ENCODE results near the gene XYLT1. TPM values are rescaled to one million over a fixed set of nuclear protein-coding genes. Genes with fewer than 3 reads are reported as not detected.

Gene XYLT1
- total RNA-seq, 1 experiment from 2014 or later = 13.0 TPM

DNA sequence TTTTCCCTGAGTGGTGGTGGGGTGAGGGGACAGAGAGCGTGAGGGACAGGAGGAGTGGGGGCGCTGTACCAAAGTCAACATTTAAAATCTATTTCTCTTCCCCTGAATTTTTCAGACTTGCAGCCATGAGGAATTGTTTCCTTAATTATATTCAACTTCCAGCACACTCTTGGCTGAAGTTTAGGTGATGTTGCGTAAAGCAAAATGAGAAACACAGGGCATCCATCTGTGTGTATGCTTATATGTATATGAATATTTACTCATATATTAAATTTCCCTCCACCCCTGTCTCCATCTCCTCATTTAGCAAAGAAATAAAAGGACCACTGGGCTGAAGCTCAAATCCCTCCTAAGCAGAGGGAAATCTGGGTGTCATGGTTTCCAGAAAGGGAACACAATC, 218.1 kb downstream of the XYLT1 start:
- no peak overlapping the region for H3K4me3 ChIP-seq
- no peak overlapping the region for H3K27ac ChIP-seq
- no peaks in the 10 kb centered on the region for H3K27me3 ChIP-seq (replicated peaks)
- no peaks in the 10 kb centered on the region; the same call in 1 of the 2 replicates for H3K36me3 ChIP-seq
- H3K4me1 ChIP-seq (replicated peaks) = no peaks in the 10 kb centered on the region
- no peaks in the 10 kb centered on the region for H3K9me3 ChIP-seq (replicated peaks)
- no peak for DNase-seq (ENCODE audit: low read depth in 1 of 2, low spot score in 2 of 2)

DNA sequence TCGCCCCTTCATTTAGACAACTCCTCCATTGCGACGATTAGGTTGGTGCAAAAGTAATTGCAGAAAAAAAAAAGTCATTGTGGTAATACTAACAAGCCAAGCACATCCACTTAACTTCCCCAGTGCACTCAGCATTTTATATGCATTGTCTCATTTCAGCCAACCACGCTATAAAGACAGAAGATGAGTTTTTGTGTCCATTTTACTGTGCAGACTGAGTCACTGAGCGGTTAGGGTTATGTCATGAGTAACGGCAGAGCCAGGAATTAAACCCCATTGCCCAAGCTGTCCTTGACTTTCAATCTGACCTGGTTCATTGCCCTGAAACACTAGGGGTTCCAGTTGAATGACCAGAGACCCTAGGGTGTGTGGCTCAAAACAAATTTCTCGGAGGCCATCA, 218.7 kb downstream of the XYLT1 start:
- no peak for DNase-seq (ENCODE audit: low read depth in 1 of 2, low spot score in 2 of 2)
- H3K4me1 ChIP-seq (replicated peaks) = no peaks in the 10 kb centered on the region
- no peaks in the 10 kb centered on the region for H3K9me3 ChIP-seq (replicated peaks)
- H3K27me3 ChIP-seq (replicated peaks) = no peaks in the 10 kb centered on the region
- H3K36me3 ChIP-seq = no peaks in the 10 kb centered on the region; the same call in 1 of the 2 replicates
- H3K27ac ChIP-seq = no peak overlapping the region
- H3K4me3 ChIP-seq = no peak overlapping the region

DNA sequence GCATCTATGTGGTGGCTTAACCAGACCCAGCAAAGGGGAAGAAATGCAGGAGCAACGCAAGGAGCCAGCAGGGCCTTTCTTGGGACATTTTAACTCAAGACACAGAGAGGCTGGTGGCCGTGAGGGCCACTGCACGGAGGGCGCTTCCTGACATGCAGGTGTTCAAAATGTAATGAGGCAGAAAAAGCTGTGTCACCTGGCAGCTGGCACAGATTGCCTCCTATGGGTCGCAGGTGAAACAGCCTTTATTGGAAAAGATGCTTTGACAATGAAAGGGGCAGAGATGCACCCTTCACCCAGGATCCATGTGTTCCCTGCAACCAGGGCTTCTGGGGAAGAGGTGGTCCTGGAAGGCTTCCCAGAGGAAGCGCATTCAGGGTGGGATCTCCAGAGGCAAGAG, 219.3 kb downstream of the XYLT1 start:
- no peaks in the 10 kb centered on the region for H3K9me3 ChIP-seq (replicated peaks)
- H3K4me1 ChIP-seq (replicated peaks) = no peaks in the 10 kb centered on the region
- no peak overlapping the region for H3K4me3 ChIP-seq
- no peak for DNase-seq (ENCODE audit: low read depth in 1 of 2, low spot score in 2 of 2)
- no peaks in the 10 kb centered on the region; the same call in 1 of the 2 replicates for H3K36me3 ChIP-seq
- H3K27me3 ChIP-seq (replicated peaks) = no peaks in the 10 kb centered on the region
- H3K27ac ChIP-seq = no peak overlapping the region

GRCh38 chr16:17246974-17247732, 223.6 kb downstream of the XYLT1 start:
- no peaks in the 10 kb centered on the region for H3K36me3 ChIP-seq
- H3K27me3 ChIP-seq (replicated peaks) = no peaks in the 10 kb centered on the region
- no peaks in the 10 kb centered on the region for H3K4me1 ChIP-seq (replicated peaks)
- DNase-seq (ENCODE audit: low read depth in 1 of 2, low spot score in 2 of 2) = no peak
- no peak overlapping the region for H3K4me3 ChIP-seq
- no peaks in the 10 kb centered on the region for H3K9me3 ChIP-seq (replicated peaks)
- H3K27ac ChIP-seq = no peak overlapping the region

DNA sequence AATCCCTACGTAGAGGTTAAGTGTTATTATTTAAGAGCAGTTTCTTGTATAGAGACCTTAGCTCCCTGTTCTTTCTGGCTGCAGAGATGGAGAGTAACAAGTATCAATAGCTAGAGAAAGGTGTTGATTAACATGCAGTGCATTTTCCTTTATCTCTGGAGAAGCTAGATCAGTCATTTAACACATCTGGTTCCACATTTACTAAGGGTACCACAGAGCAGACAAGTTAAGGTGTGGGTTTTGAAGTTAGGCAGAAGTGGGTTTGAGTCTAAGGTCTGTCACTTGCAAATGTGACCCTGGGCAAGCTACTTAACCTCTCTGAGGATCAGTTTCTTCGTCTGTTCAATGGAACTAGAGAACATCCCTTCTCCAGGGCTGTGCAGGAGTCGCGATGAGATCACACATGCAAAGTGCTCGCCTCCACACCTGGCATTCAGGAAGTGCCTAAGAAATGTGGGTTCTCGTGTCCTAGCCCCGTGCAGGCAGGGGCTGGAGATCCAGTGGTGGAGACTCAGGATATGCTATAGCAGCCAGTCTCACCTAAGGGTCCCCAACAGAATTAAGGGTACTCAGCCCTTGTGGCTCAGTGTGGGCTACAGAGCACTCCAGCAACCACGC, 224.4 kb downstream of the XYLT1 start:
- H3K4me1 ChIP-seq (replicated peaks) = no peaks in the 10 kb centered on the region
- no peaks in the 10 kb centered on the region for H3K9me3 ChIP-seq (replicated peaks)
- H3K4me3 ChIP-seq = no peak overlapping the region
- no peak overlapping the region for H3K27ac ChIP-seq
- no peak for DNase-seq (ENCODE audit: low read depth in 1 of 2, low spot score in 2 of 2)
- H3K36me3 ChIP-seq = no peaks in the 10 kb centered on the region
- H3K27me3 ChIP-seq (replicated peaks) = no peaks in the 10 kb centered on the region

- H3K27ac ChIP-seq = no peak overlapping the region
- H3K4me3 ChIP-seq = no peak overlapping the region
- H3K36me3 ChIP-seq = no peaks in the 10 kb centered on the region
- no peaks in the 10 kb centered on the region for H3K27me3 ChIP-seq (replicated peaks)
- H3K4me1 ChIP-seq (replicated peaks) = no peaks in the 10 kb centered on the region
- no peaks in the 10 kb centered on the region for H3K9me3 ChIP-seq (replicated peaks)
- DNase-seq (ENCODE audit: low read depth in 1 of 2, low spot score in 2 of 2) = no peak
Measured at GRCh38 chr16:17245776-17246175, 225.0 kb downstream of the XYLT1 start.

DNA sequence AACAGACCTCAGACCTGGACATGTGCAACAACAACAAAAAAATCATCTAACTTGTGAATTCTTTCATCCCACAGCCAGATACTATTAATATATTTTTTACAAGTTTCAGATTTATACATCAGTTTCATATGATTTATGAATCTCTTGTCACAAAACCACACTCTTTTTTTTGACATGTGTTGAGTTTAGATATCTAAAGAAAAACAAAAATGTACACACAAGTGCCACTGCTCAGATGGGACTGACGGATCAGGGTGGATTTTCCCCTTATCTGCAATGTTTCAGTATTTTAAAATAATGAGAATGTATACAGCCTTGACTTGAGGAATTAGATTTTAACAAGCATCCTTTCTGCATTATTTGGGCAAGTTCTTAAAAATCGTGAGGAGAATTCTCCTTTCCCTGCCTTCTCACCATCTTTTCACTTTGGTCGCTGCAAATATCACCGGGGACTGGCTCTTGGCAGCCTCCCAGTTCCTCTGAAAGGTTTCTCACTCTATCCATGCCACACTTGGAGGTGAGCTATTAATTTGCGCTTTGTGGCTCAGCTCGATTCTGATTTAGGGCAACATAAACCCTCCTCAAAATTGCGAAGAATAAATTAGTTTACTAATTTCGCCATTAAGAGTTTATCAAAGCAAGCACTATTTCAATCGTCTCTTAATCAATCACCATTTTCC, 225.7 kb downstream of the XYLT1 start:
- Histone ChIP-seq H3K9me3 (replicated peaks) (no peaks in the 10 kb centered on the region), H3K27me3 (replicated peaks) (no peaks in the 10 kb centered on the region), H3K27ac (no peak overlapping the region), H3K4me1 (replicated peaks) (no peaks in the 10 kb centered on the region), H3K36me3 (no peaks in the 10 kb centered on the region), H3K4me3 (no peak overlapping the region)
- no peak for DNase-seq (ENCODE audit: low read depth in 1 of 2, low spot score in 2 of 2)

- Histone ChIP-seq H3K4me1 (replicated peaks) (no peaks in the 10 kb centered on the region), H3K9me3 (replicated peaks) (no peaks in the 10 kb centered on the region), H3K27ac (no peak overlapping the region), H3K36me3 (no peaks in the 10 kb centered on the region), H3K27me3 (replicated peaks) (no peaks in the 10 kb centered on the region), H3K4me3 (no peak overlapping the region)
- no peak for DNase-seq (ENCODE audit: low read depth in 1 of 2, low spot score in 2 of 2)
Measured at GRCh38 chr16:17241264-17241835, 229.4 kb downstream of the XYLT1 start.

DNA sequence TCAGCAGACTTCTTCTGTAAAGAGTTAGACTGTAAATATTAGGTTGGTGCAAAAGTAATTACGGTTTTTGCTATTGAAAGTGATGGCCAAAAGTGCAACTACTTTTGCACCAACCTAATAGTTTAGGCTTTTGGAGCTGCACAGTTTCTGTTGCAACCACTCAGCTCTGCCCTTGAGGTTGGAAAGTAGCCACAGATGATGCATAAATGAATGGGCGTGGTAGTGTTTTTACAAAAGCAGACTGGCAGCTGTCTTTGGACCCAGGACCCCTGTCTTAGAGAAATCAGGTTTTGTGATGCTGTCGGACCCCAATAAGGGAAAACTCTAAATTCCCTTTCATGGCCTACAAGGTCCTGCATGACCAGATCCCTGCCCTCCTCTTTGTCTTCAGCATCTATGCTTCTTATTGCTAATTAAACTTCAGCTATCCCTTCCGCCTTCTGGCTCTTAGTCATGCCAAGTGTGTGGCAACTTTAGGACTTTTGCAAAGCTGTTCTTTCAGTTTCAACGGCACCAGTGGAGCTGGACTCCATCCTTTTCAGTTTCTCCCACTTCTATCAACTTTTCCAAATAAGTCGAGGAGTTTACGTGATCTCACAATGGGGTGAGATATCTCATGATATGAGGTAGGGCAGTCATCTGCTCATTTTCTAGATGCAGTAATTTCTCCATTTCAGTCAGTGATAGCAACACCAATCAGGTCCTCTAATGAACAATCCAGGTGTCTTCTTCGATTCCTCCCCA, 232.3 kb downstream of the XYLT1 start:
- no peak for DNase-seq (ENCODE audit: low read depth in 1 of 2, low spot score in 2 of 2)
- Histone ChIP-seq H3K4me3 (no peak overlapping the region), H3K27me3 (replicated peaks) (no peaks in the 10 kb centered on the region), H3K4me1 (replicated peaks) (no peaks in the 10 kb centered on the region), H3K9me3 (replicated peaks) (no peaks in the 10 kb centered on the region), H3K27ac (no peak overlapping the region), H3K36me3 (no peaks in the 10 kb centered on the region)

DNA sequence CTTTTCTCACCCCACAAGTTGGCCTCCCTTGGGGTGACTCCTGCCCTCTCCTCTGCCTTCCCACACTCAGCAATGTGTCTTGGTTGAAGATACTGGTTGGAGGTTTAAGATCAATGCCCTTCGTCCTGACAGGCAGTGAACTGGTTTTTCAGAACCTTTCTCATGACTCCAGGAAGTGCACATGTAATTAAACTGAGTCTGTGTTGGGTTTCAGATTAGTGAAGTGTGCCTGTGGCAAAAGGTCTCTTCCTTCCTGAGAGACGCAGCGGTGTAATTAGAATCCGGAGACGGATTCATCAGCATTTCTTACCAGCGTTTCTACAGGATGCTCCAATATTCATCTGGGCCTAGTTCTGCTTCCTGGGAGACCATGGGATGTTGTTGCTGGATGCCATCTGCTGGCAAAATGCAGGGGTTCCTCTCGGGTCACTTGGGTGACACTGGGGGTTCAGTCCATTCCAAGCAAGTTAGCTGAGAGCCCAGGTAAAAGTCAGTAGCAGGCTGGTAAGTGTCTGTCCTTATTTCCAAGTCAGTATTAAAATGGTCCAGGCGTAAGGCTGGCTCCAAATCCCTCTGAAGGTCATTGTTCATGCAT, 233.3 kb downstream of the XYLT1 start:
- Histone ChIP-seq H3K9me3 (replicated peaks) (no peaks in the 10 kb centered on the region), H3K36me3 (no peaks in the 10 kb centered on the region), H3K4me3 (no peak overlapping the region), H3K27ac (no peak overlapping the region), H3K4me1 (replicated peaks) (no peaks in the 10 kb centered on the region), H3K27me3 (replicated peaks) (no peaks in the 10 kb centered on the region)
- DNase-seq (ENCODE audit: low read depth in 1 of 2, low spot score in 2 of 2) = no peak

- Histone ChIP-seq H3K27ac (no peak overlapping the region), H3K4me3 (no peak overlapping the region), H3K27me3 (replicated peaks) (no peaks in the 10 kb centered on the region), H3K4me1 (replicated peaks) (no peaks in the 10 kb centered on the region), H3K9me3 (replicated peaks) (no peaks in the 10 kb centered on the region), H3K36me3 (no peaks in the 10 kb centered on the region)
- DNase-seq (ENCODE audit: low read depth in 1 of 2, low spot score in 2 of 2) = no peak
Measured at GRCh38 chr16:17235147-17235815, 235.5 kb downstream of the XYLT1 start.

GRCh38 chr16:17233318-17234002, 237.3 kb downstream of the XYLT1 start:
- no peaks in the 10 kb centered on the region for H3K36me3 ChIP-seq
- no peaks in the 10 kb centered on the region for H3K9me3 ChIP-seq (replicated peaks)
- H3K27me3 ChIP-seq (replicated peaks) = no peaks in the 10 kb centered on the region
- H3K27ac ChIP-seq = no peak overlapping the region
- no peaks in the 10 kb centered on the region for H3K4me1 ChIP-seq (replicated peaks)
- DNase-seq (ENCODE audit: low read depth in 1 of 2, low spot score in 2 of 2) = no peak
- H3K4me3 ChIP-seq = no peak overlapping the region
